ENCODE data around the gene SPTLC1. TPM values are rescaled to one million over a fixed set of nuclear protein-coding genes. Genes with fewer than 3 reads are reported as not detected.

Gene SPTLC1
- total and polyA plus RNA-seq, 2 of the 8 experiments (the other 6 are each of a cell fraction or from before 2014, with no cell fraction given), result 34.2 to 62.1 TPM

DNA sequence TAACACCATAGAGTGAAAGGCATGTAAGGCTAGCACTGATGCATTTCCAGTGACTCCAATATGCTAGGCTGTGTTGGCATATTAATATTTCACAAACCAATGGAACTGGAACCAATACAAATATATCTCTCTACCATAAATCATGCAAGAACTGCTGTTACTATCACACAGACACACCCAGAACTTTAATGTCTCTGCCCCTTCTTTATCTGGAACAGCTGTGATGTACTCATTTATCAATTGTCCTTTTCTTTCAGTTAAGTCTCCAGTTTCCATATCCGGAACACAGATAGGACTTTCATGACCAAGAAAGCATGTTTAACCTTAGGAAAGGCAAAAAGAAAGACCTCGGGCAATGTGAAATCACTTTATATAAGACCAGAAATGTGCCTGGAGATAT, 70.3 kb downstream of the SPTLC1 start:
- Histone ChIP-seq H3K4me3 (ENCODE audit: extremely low read depth in 1 of 4, insufficient read depth in 2 of 4, low read depth in 3 of 4, low read length in 4 of 4) (no peak overlapping the region), H2BK20ac (ENCODE audit: low read length) (no peak overlapping the region), H4K91ac (replicated peaks; ENCODE audit: insufficient read length, low read length) (no peak overlapping the region), H3K18ac (ENCODE audit: extremely low read depth, low read length) (no peak overlapping the region), H3K9me3 (ENCODE audit: insufficient read depth in 2 of 2, low read depth in 1 of 2, low read length in 1 of 2) (peaks cover 12 to 14% of the 10 kb centered on the region in 2 experiments; a peak in 3 of 4 replicates), H3K79me1 (ENCODE audit: low read depth, low read length) (0 out of 2 replicates have a peak, but pooled peaks cover 3% of the 10 kb centered on the region), H3K27ac (ENCODE audit: low read depth, low read length) (no peak overlapping the region), H3K14ac (ENCODE audit: insufficient read length) (no peak overlapping the region), H3K79me2 (ENCODE audit: control insufficient read depth in 1 of 2, insufficient read depth in 2 of 2, low read length in 2 of 2) (0 out of 4 replicates have a peak, but pooled peaks cover 0 to 3% of the 10 kb centered on the region in 2 experiments), H2BK5ac (ENCODE audit: low read depth, low read length) (no peak overlapping the region), H3K36me3 (ENCODE audit: control insufficient read depth in 2 of 4, insufficient read depth in 4 of 4, low read length in 3 of 4) (peaks cover 13 to 61% (median 36%) of the 10 kb centered on the region in 4 experiments), H3K9ac (replicated peaks in 1 of 4; ENCODE audit: extremely low read depth in 1 of 4, low read depth in 3 of 4, low read length in 3 of 4) (no peak overlapping the region), H3K23me2 (ENCODE audit: low read depth, low read length) (no peaks in the 10 kb centered on the region), H2BK15ac (ENCODE audit: low read length) (no peak overlapping the region), H4K8ac (ENCODE audit: extremely low read depth, insufficient read depth, low read length) (no peak overlapping the region), H2BK120ac (replicated peaks; ENCODE audit: low read depth, low read length) (no peak overlapping the region), H3K56ac (replicated peaks; ENCODE audit: insufficient read length, low read depth, low read length) (no peak overlapping the region), H3K4me1 (replicated peaks in 1 of 4; ENCODE audit: control insufficient read depth in 3 of 4, insufficient read depth in 4 of 4, low read length in 3 of 4) (peaks cover 0 to 16% (median 7%) of the 10 kb centered on the region in 4 experiments; a peak in 5 of 7 replicates), H2AK5ac (ENCODE audit: low read depth, low read length) (no peak overlapping the region), H2AFZ (ENCODE audit: low read length) (no peak overlapping the region), H3K4ac (replicated peaks; ENCODE audit: insufficient read length, low read depth, low read length) (no peak overlapping the region), H4K20me1 (replicated peaks in 1 of 2; ENCODE audit: control insufficient read depth in 1 of 2, insufficient read depth in 2 of 2, low read length in 2 of 2) (no peaks in the 10 kb centered on the region), H2BK12ac (ENCODE audit: low read depth, low read length) (no peak overlapping the region), H3K27me3 (replicated peaks in 1 of 4; ENCODE audit: control insufficient read depth in 3 of 4, extremely low read depth in 1 of 4, insufficient read depth in 3 of 4, low read length in 3 of 4) (no peaks in the 10 kb centered on the region), H3K4me2 (ENCODE audit: insufficient read depth in 1 of 2, low read depth in 2 of 2, low read length in 2 of 2) (no peak overlapping the region), H3K23ac (ENCODE audit: insufficient read length) (no peak overlapping the region), H4K5ac (ENCODE audit: insufficient read length, low read depth, low read length) (no peak overlapping the region)
- TF ChIP-seq SRF (IDR thresholded peaks at IDR 0.05; ENCODE audit: low read depth, low read length) (no peak), CREB1 (IDR thresholded peaks at IDR 0.05) (no peak), KDM4A (IDR thresholded peaks at IDR 0.05; ENCODE audit: low read depth, low read length, severe bottlenecking) (no peak), RFX5 (IDR thresholded peaks at IDR 0.05; ENCODE audit: borderline replicate concordance, low read depth, low read length) (no peak), EZH2 (IDR thresholded peaks at IDR 0.05; ENCODE audit: low read depth, low read length, severe bottlenecking) (no peak)
- TF ChIP-seq, protein P1, sequence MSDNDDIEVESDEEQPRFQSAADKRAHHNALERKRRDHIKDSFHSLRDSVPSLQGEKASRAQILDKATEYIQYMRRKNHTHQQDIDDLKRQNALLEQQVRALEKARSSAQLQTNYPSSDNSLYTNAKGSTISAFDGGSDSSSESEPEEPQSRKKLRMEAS (IDR thresholded peaks at IDR 0.05), result no peak
- TF ChIP-seq, protein P2, sequence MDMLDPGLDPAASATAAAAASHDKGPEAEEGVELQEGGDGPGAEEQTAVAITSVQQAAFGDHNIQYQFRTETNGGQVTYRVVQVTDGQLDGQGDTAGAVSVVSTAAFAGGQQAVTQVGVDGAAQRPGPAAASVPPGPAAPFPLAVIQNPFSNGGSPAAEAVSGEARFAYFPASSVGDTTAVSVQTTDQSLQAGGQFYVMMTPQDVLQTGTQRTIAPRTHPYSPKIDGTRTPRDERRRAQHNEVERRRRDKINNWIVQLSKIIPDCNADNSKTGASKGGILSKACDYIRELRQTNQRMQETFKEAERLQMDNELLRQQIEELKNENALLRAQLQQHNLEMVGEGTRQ (IDR thresholded peaks at IDR 0.05; ENCODE audit: low read length), result no peak
- ChIA-PET CTCF (ENCODE audit: partially characterized antibody) (interaction anchor here (0.7 to 1.5 kb wide), 3 partner anchors 16 to 286 kb away, joined by 3 to 4 read pairs (median 3); no protein-coding TSS in a partner anchor), POLR2A (ENCODE audit: partially characterized antibody) (no interaction called here)
- 85% methylated on average over 2 of the region's 2 CpGs; no CpG with 5 or more reads in 1 of the 2 experiments for WGBS, 2 experiments (ENCODE audit: extremely low coverage in 1 of 2, insufficient coverage in 1 of 2, insufficient read length in 1 of 2, insufficient replicate concordance in 2 of 2, low coverage in 1 of 2, low lambda C conversion rate in 2 of 2, missing lambda C conversion rate in 1 of 2)
- DNase-seq (ENCODE audit: low read depth in 1 of 2, low spot score in 2 of 2) (no peak), FAIRE-seq (no peak)
